ENCODE measurements around the gene KLHDC4. TPM values are rescaled to one million over a fixed set of nuclear protein-coding genes. Genes with fewer than 3 reads are reported as not detected.

KLHDC4 gene
- total and polyA plus RNA-seq, 7 donors = 9.2 to 19.7 (median 14.7) TPM

DNA sequence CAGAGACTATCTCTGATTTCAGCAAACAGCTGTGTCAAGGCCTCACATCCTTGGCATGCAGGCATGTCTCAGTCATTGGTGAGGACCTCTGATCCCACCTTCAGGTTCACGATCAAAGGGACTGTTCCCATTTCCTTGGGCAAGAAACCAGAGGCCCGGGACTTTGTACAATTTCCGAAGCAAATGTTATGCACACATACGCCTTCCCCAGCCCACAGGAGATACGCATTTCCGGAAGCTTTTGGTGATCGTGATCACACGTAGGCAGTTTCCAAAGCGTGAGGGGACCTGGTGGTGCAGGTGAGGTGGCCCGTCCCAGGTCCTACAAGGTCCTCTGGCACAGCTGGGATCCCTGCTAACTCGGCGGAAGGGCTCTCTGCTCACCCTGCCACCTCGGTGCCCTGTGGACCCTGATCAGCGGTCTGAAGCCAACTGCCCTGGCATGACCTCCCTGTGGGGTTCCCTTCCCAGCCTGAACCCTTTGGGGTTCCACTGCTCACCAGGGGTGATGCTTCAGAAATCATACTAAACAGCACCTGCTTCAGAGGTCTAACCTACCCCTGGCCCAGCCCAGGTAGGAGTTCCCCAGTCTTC lies 28.8 kb upstream of the KLHDC4 start:
- Histone ChIP-seq H3K4me1 (peaks cover 8% of the 10 kb centered on the region), H3K9me3 (no peaks in the 10 kb centered on the region), H3K27ac (no peak overlapping the region), H3K4me3 (no peak overlapping the region), H3K27me3 (ENCODE audit: insufficient read depth in 3 of 3, low read length in 2 of 3) (no peaks in the 10 kb centered on the region), H3K36me3 (ENCODE audit: insufficient read depth in 1 of 2, low read depth in 1 of 2) (no peaks in the 10 kb centered on the region)
- DNase-seq (no peak), ATAC-seq (no peak)
- intact Hi-C loops (cut with DNase I) = no loop called here
- TF ChIP-seq, protein P1, sequence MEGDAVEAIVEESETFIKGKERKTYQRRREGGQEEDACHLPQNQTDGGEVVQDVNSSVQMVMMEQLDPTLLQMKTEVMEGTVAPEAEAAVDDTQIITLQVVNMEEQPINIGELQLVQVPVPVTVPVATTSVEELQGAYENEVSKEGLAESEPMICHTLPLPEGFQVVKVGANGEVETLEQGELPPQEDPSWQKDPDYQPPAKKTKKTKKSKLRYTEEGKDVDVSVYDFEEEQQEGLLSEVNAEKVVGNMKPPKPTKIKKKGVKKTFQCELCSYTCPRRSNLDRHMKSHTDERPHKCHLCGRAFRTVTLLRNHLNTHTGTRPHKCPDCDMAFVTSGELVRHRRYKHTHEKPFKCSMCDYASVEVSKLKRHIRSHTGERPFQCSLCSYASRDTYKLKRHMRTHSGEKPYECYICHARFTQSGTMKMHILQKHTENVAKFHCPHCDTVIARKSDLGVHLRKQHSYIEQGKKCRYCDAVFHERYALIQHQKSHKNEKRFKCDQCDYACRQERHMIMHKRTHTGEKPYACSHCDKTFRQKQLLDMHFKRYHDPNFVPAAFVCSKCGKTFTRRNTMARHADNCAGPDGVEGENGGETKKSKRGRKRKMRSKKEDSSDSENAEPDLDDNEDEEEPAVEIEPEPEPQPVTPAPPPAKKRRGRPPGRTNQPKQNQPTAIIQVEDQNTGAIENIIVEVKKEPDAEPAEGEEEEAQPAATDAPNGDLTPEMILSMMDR (IDR thresholded peaks at IDR 0.05) = no peak
- WGBS, 3 donors = 88 to 93% (median 88%) methylated on average over 14 of the region's 14 CpGs

DNA sequence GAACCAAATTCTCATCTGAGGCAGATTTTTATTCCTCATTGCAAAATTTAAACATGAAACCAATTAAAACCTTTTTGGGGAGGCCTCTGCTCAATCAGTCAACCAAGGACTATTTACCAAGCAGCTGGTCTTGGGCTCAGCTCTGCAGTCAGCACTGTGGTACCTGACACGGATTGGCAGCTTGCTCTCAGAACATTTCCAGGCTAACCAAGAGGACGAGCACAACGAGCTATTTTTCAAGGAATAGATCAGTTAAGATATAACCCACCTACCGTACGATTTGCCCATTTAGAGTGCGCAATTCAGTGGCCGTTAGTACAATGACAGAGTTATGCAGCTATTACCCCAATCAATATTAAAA lies 26.4 kb upstream of the KLHDC4 start:
- DNase-seq (no peak), ATAC-seq (no peak)
- WGBS, 3 donors = 62 to 92% (median 73%) methylated on average over 7 of the region's 7 CpGs
- intact Hi-C loops (cut with DNase I) = no loop called here
- H3K4me1 ChIP-seq = peaks cover 8% of the 10 kb centered on the region
- H3K27me3 ChIP-seq (ENCODE audit: insufficient read depth in 3 of 3, low read length in 2 of 3) = no peaks in the 10 kb centered on the region
- TF ChIP-seq, protein P1 (IDR thresholded peaks at IDR 0.05) = no peak
- H3K9me3 ChIP-seq = no peaks in the 10 kb centered on the region
- H3K27ac ChIP-seq = peak overlapping the region; percentile 3
- H3K36me3 ChIP-seq (ENCODE audit: insufficient read depth in 1 of 2, low read depth in 1 of 2) = no peaks in the 10 kb centered on the region
- H3K4me3 ChIP-seq = no peak overlapping the region

DNA sequence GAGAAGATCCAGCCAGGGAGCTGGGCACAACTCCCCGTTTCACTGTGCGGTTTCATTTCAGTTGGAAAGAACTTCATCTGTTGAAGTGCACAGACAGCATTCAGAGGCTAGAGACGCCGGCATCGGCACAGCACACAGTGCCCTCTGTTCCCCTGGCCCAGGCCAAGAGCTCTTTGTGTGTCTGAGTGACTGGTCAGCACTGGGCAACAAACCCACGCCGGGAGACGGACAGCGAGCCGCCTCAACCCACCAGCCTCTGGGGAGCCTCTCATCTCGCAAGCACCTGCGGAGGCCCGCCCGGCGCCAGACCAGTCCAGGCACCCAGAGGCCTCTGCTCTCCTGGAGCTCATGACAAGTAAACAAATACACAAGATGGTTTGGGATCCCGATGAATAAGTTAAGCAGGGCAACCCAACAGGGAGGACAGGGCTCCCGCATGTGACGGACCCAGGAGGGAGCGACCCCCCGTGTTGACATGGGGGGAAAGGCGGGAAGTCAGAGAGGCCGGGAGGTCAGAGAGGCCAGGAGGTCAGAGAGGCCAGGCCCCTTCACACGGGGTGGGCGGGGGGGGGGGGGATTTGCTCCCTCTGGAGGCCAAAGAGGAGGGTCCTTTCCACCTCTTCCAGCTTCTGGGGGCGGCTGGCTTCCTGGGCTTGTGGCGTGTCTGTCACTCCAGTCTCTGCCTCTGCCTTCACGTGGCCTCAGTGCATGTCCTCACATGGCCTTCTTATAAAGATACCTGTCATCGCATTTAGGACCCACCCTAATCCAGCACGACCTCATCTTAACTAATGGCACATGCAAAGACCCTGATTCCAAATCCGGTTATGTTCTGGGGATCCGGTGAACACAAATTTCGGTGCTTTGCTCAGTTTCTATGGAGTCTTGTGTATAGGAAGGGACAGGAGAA lies 25.8 kb upstream of the KLHDC4 start:
- 53 to 77% (median 54%) methylated on average over 26 to 32 of the region's 32 CpGs for WGBS, 3 donors
- no peak for DNase-seq
- peak in 3 of 4 donors; percentile 45 to 59 (median 45) for ATAC-seq
- no peaks in the 10 kb centered on the region for H3K9me3 ChIP-seq
- TF ChIP-seq, protein P1 (IDR thresholded peaks at IDR 0.05) = no peak
- H3K4me3 ChIP-seq = no peak overlapping the region
- intact Hi-C loops (cut with DNase I) = no loop called here
- no peaks in the 10 kb centered on the region for H3K27me3 ChIP-seq (ENCODE audit: insufficient read depth in 3 of 3, low read length in 2 of 3)
- peak overlapping the region; percentile 73 for H3K27ac ChIP-seq
- no peaks in the 10 kb centered on the region for H3K36me3 ChIP-seq (ENCODE audit: insufficient read depth in 1 of 2, low read depth in 1 of 2)
- peaks cover 8% of the 10 kb centered on the region for H3K4me1 ChIP-seq

DNA sequence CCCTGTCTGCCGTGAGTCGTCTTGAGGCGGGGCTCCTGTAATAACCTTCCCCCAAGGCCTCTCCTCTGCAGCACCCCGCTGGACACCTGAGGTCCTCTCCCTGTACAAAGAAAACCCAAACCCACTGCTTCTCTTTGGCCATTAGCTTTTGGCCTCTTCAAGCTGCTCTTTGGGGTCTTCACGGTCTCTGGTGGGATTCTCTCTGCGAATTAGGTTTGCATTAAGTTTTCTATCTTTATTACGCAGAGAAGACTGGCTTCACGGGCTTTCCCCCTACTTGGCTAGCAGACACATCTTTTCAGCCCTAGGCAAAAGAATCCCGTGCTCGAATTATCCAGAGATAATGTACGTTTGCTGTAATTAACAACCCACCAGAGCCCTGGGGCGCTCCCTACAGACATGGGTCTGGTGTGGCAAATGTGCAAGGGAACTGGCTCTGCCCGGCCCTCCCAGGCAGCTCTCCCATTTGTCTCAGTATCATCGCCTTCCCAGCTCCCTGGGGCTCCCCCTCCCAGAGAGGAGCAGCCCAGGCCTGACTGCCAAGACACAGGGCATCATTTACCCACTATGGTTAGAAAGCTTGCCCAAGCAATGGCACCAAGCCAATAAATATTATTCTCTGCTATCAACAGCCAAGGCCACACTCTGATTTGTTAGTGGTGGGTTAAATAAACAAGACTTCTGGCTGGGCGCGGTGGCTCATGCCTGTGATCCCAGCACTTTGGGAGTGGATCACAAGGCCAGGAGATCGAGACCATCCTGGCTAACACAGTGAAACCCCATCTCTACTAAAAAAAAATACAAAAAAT lies 24.7 kb upstream of the KLHDC4 start:
- TF ChIP-seq, protein P1 (IDR thresholded peaks at IDR 0.05) = no peak
- peaks cover 8% of the 10 kb centered on the region for H3K4me1 ChIP-seq
- 44 to 56% (median 46%) methylated on average over 17 of the region's 17 CpGs for WGBS, 3 donors
- H3K27me3 ChIP-seq (ENCODE audit: insufficient read depth in 3 of 3, low read length in 2 of 3) = no peaks in the 10 kb centered on the region
- no peaks in the 10 kb centered on the region for H3K36me3 ChIP-seq (ENCODE audit: insufficient read depth in 1 of 2, low read depth in 1 of 2)
- DNase-seq (peak; percentile 56 to 78), ATAC-seq (peak; percentile 88 to 92 (median 91))
- intact Hi-C loops (cut with DNase I) = no loop called here
- H3K27ac ChIP-seq = peak overlapping the region; percentile 73
- no peaks in the 10 kb centered on the region for H3K9me3 ChIP-seq
- H3K4me3 ChIP-seq = no peak overlapping the region

Measured in psoas muscle (tissue), 8 donors.